OCI-LY1 (cell line): ENCODE measurements around the gene IFITM5.

ENCODE experiments used
- H2AFZ ChIP-seq: fragments of 200-600 bp; sonication (generic), shearing (Covaris generic); 2 replicates; pipeline ENCODE4 v1.6.0; 2014; ENCODE audit warnings: antibody characterized with exemption, mild to moderate bottlenecking, low read length
- H3F3A ChIP-seq: fragments of 200-600 bp; sonication (generic), shearing (Covaris generic); 2 replicates; pipeline ENCODE4 v1.6.0; 2014; ENCODE audit warnings: mild to moderate bottlenecking, antibody characterized with exemption, low read length, moderate library complexity; ENCODE audit not compliant: insufficient read depth
- H3K27ac ChIP-seq: fragments of 200-600 bp; sonication (generic); 2 replicates; pipeline ENCODE4 v1.5.1; 2014; ENCODE audit warnings: low read length, mixed run types, mild to moderate bottlenecking, low read depth; ENCODE audit not compliant: poor library complexity, severe bottlenecking
- H3K27me3 ChIP-seq: fragments of 200-600 bp; sonication (generic); 2 replicates; pipeline ENCODE4 v1.6.0; 2014; ENCODE audit warnings: antibody characterized with exemption, mild to moderate bottlenecking, low read length, moderate library complexity; ENCODE audit not compliant: insufficient read depth
- H3K36me3 ChIP-seq: fragments of 200-600 bp; sonication (generic); 2 replicates; pipeline ENCODE4 v1.6.1; 2014; ENCODE audit warnings: mild to moderate bottlenecking, antibody characterized with exemption, low read length, moderate library complexity, mixed read lengths; ENCODE audit not compliant: insufficient read depth
- H3K4me1 ChIP-seq: fragments of 200-600 bp; sonication (generic); 2 replicates; pipeline ENCODE4 v1.5.1; 2014; ENCODE audit warnings: mild to moderate bottlenecking, low read length, moderate library complexity; ENCODE audit not compliant: insufficient read depth, severe bottlenecking
- H3K4me2 ChIP-seq: fragments of 200-600 bp; sonication (generic), shearing (Covaris generic); 2 replicates; pipeline ENCODE4 v1.6.1; 2014; ENCODE audit warnings: low read length
- H3K4me3 ChIP-seq: fragments of 200-600 bp; sonication (generic); 2 replicates; pipeline ENCODE4 v1.5.1; 2014; ENCODE audit warnings: low read length, low read depth, mild to moderate bottlenecking, mixed read lengths; ENCODE audit not compliant: poor library complexity, severe bottlenecking
- H3K79me2 ChIP-seq: fragments of 200-600 bp; shearing (Covaris generic); 2 replicates; pipeline ENCODE4 v1.6.1; 2016; ENCODE audit warnings: mixed run types, low read length, mixed read lengths; ENCODE audit not compliant: insufficient read depth
- H3K9ac ChIP-seq: fragments of 200-600 bp; sonication (generic), shearing (Covaris generic); 2 replicates; pipeline ENCODE4 v1.6.1; 2014; ENCODE audit warnings: mild to moderate bottlenecking, low read length, mixed read lengths
- H3K9me2 ChIP-seq: fragments of 200-600 bp; sonication (generic), shearing (Covaris generic); 2 replicates; pipeline ENCODE4 v1.6.1; 2014; ENCODE audit warnings: low read depth, mild to moderate bottlenecking, low read length, mixed read lengths
- H3K9me3 ChIP-seq: fragments of 200-600 bp; shearing (Covaris generic); 2 replicates; pipeline ENCODE4 v1.6.1; 2014; ENCODE audit warnings: low read length, mixed read lengths
- H4K20me1 ChIP-seq: fragments of 200-600 bp; sonication (generic), shearing (Covaris generic); 2 replicates; pipeline ENCODE4 v1.6.0; 2016; ENCODE audit warnings: mild to moderate bottlenecking, low read length; ENCODE audit not compliant: insufficient read depth
- EZH2 ChIP-seq: fragments of 200-600 bp; sonication (generic), shearing (Covaris generic); IDR thresholded peaks from 2 replicates; pipeline ENCODE4 v1.8.0; 2017; ENCODE audit warnings: borderline replicate concordance, mixed run types, mild to moderate bottlenecking, antibody characterized with exemption, low read length, moderate library complexity, mixed read lengths
- TF ChIP-seq, protein P1 (sequence below): fragments of 200-600 bp; sonication (generic), shearing (Covaris generic); IDR thresholded peaks from 2 replicates; pipeline ENCODE4 v1.5.1; 2017; ENCODE audit warnings: mild to moderate bottlenecking, antibody characterized with exemption, low read length, moderate library complexity, mixed read lengths

IFITM5 gene

DNA sequence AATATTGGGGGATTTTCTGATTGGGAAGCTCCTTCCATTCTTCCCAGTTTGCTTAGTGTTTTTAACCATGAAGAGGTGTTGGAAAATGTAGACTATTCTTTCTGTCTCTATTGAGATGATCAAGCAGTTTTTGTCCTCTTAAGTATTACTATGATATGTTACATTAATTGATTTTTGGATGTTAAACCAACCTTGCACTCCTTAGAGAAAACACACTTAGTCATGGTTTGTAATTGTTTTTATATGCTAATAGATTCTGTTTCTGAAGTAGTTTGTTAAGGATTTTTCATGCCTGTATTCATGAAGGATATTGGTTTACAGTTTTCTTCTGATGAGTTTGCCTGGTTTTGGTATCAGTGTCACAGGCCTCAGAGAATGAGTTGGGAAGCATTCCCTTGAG is 23.1 kb downstream of the IFITM5 start:
- Histone ChIP-seq H3K27ac (no peak overlapping the region), H3K9me3 (peaks cover 6% of the 10 kb centered on the region; the same call in 1 of the 2 replicates), H3K4me1 (peaks cover 7% of the 10 kb centered on the region), H3K79me2 (no peaks in the 10 kb centered on the region), H4K20me1 (no peaks in the 10 kb centered on the region), H2AFZ (no peak overlapping the region), H3K9me2 (no peaks in the 10 kb centered on the region), H3F3A (no peaks in the 10 kb centered on the region; the same call in 1 of the 2 replicates), H3K27me3 (no peaks in the 10 kb centered on the region), H3K36me3 (no peaks in the 10 kb centered on the region), H3K4me2 (no peak overlapping the region), H3K9ac (no peak overlapping the region), H3K4me3 (no peak overlapping the region)
- TF ChIP-seq, protein P1, sequence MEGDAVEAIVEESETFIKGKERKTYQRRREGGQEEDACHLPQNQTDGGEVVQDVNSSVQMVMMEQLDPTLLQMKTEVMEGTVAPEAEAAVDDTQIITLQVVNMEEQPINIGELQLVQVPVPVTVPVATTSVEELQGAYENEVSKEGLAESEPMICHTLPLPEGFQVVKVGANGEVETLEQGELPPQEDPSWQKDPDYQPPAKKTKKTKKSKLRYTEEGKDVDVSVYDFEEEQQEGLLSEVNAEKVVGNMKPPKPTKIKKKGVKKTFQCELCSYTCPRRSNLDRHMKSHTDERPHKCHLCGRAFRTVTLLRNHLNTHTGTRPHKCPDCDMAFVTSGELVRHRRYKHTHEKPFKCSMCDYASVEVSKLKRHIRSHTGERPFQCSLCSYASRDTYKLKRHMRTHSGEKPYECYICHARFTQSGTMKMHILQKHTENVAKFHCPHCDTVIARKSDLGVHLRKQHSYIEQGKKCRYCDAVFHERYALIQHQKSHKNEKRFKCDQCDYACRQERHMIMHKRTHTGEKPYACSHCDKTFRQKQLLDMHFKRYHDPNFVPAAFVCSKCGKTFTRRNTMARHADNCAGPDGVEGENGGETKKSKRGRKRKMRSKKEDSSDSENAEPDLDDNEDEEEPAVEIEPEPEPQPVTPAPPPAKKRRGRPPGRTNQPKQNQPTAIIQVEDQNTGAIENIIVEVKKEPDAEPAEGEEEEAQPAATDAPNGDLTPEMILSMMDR: no peak
- TF ChIP-seq EZH2: no peak

DNA sequence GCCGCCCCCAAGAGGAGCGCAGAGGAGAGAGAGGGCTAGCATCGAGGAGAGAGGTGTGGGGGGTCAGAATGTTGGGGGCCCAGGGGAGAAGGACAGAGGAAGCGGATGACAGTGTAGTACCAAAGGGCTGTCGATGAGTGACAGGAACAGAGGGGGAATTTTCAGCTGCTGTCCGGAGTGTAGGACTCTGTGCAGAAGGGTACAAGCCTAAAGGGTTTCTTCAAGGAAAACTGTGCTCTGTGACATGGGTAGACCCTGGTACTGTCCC is 26.5 kb downstream of the IFITM5 start:
- no peak overlapping the region for H3K9ac ChIP-seq
- no peak for TF ChIP-seq EZH2
- TF ChIP-seq, protein P1: no peak
- no peaks in the 10 kb centered on the region for H4K20me1 ChIP-seq
- no peak overlapping the region for H2AFZ ChIP-seq
- H3K4me3 ChIP-seq: no peak overlapping the region
- H3K27ac ChIP-seq: no peak overlapping the region
- H3K4me2 ChIP-seq: no peak overlapping the region
- H3F3A ChIP-seq: no peaks in the 10 kb centered on the region; the same call in 1 of the 2 replicates
- no peaks in the 10 kb centered on the region for H3K9me2 ChIP-seq
- H3K27me3 ChIP-seq: no peaks in the 10 kb centered on the region
- H3K79me2 ChIP-seq: no peaks in the 10 kb centered on the region
- no peaks in the 10 kb centered on the region for H3K36me3 ChIP-seq
- H3K4me1 ChIP-seq: peaks cover 36% of the 10 kb centered on the region
- peaks cover 6% of the 10 kb centered on the region; the same call in 1 of the 2 replicates for H3K9me3 ChIP-seq

DNA sequence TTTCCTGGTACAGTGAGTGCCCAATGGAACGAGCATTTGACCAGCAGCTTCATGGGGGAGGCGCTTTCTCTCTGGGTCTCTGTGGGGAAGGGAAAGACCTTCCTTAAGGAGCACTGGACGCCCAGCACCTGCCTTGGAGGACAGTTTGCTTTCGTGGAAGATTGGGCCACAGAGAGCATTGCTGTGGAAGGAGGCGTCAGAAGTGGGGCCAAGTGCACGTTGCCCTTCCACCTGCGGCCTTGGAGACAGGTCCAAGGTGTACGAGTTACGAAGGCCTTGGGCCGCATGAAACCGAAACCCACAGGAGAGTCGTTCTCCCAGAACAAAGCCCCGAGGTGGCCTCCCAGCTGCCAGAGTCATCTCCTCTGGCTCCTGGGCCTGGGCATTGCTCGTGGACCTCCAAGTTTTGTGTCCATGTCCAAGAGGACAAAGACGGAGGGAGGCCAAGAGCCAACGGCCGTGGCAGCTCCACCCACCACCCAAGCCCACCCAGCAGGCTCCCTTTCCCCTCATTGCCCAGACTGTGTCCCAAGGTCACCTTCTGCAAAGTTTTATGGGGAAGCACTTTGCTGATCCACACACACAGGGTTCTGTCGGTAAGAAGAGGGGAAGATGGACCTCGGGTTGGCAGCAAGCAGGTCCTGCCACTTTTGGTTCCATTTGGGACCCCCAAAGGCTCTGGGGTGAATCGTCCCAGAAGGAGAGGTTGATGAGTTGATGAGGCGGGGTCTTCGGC is 27.0 kb downstream of the IFITM5 start:
- Histone ChIP-seq H2AFZ (no peak overlapping the region), H4K20me1 (no peaks in the 10 kb centered on the region), H3K9me3 (peaks cover 6% of the 10 kb centered on the region; the same call in 1 of the 2 replicates), H3K9ac (no peak overlapping the region), H3K27ac (no peak overlapping the region), H3K36me3 (no peaks in the 10 kb centered on the region), H3K9me2 (no peaks in the 10 kb centered on the region), H3K4me2 (no peak overlapping the region), H3K27me3 (no peaks in the 10 kb centered on the region), H3K4me3 (no peak overlapping the region), H3K4me1 (peaks cover 41% of the 10 kb centered on the region), H3K79me2 (no peaks in the 10 kb centered on the region), H3F3A (no peaks in the 10 kb centered on the region; the same call in 1 of the 2 replicates)
- TF ChIP-seq EZH2: no peak
- TF ChIP-seq, protein P1: no peak
